Hippocampal formation (tissue), 2 donors: ENCODE results near the gene TERT.

ENCODE experiments used
- DNase-seq, 2 donors: peaks; one replicate each; lab custom pipeline; 2025; lab: John Stamatoyannopoulos, UW

The TERT gene

DNA sequence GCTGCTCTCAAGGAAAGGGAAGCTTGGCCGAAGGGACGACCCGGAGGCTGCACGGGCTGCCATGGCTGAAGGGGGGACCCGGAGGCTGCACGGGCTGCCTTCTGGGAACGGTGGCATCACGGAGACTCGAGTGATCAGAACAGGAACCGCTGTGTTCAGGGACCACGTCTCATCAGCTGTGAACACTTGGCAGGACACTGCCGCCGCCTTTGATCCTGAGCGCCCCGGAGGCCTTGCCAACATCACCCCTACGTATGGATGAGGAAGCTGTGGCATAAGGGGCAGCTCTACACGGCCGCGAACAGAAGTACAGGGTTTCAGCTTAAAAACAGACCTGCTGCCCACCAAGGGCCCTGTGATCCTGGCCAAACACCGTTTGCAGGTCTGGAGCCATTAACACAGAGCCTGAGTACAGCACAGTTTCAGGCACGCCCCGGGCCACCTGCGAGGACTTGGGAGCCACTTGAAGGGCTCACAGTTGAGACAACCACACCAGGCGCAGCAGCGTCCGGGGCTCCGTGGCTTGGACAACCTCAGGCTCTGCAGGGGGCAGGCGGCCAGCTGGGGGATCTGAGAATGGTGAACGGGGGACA lies 23.9 kb upstream of the TERT start:
- no peak for DNase-seq

DNA sequence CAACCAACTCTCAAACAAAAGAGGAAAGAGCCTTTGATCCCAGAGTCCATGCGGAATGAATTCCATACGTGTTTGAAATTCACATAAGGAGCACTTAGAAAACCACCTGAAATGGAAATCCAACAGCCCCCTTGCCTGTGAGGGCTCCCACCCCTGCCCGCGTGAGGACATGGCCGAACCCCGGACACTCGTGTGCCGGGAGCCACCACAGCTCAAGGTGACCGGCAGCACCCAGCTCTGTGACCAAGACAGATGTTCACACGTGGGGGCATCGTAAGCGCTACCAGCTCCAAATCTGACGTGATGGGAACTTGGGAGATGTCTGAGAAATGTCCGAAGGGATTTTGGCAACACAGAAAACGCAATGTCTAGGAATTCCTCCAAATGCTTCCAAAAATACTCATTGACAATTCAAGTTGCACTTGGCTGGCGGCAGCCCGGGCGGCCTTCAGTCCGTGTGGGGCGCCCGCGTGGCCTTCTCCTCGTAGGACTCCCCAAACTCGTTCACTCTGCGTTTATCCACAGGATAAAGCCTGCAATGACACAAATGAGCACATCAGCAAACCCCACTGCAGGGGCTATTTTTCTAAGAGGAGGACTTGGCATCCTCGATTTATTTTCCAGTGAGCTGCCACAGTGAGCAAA lies 23.2 kb upstream of the TERT start:
- no peak for DNase-seq

DNA sequence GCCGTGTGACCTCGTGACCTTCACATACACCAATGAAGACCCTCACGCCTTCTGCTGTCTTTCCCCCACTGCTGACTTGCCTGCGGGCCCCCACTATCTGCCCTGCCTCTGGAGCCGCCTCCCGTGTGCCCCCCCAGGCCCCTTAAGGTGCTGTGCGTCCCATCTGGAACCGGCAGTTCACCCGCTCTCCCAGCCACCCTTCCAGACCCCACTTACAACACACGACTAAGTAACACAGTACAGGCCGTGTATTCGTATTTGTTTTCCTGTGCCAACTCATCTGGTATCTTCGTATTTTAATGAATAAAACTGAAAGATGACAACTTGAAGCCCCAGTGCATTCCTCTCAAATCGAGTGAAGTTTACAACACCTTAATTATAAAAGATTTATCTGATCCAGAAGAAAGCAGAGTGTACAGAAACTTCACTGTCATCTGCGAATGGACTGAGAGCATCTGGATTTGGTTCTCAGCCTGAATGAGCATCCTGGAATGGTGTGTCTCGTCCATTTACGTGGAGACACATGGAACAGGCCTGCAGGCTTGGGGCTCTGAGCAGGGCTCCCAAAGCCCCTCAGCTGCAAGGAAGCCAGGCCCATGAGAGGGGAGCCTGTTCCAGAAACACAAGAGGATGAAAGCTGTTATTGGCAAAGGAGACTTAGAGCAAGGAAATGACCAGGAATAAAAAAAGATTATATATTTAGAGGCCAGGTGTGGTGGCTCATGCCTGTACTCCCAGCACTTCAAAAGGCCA lies 21.9 kb upstream of the TERT start:
- DNase-seq, result no peak

DNA sequence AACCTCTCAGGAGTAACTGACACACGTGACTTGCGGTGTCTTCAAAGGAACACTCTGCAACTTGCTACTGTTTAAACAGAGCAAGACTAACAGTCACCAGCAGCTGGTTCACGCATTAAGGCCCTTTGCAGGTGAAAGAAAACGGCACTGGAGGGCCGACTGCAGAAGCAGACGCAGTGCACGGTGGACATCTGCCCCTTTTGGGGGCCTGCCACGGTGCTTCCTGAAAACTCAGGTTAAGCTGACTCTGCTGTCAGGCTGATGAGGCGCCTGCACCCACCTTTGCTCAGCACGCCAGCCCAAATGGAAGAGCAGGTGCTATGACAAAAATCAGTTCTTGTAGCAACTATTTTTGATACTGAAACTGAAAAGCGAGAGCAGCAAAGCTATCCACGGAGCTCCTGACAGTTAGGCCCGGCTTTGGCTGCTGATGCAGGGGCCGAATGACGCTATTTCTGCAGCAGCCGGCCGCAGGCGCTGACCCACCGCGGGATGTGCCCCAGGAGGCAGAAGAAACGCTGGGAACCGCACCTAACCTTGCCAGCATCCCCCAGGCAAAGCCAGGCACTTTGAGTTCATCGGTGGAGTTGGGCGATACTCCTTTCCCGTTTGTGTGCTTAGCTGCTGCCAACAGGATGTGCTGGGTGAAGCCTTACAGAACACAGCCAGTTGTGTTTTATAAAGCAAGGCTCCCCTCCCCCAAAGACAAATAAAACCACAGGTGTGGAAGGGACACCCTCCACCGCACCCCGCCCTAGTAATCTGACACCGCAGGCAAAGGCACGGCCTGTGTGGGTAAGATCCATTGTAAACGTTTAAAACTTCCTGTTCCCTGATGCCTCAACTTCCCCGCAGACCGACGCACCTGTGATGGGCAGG lies 21.1 kb upstream of the TERT start:
- no peak for DNase-seq

DNA sequence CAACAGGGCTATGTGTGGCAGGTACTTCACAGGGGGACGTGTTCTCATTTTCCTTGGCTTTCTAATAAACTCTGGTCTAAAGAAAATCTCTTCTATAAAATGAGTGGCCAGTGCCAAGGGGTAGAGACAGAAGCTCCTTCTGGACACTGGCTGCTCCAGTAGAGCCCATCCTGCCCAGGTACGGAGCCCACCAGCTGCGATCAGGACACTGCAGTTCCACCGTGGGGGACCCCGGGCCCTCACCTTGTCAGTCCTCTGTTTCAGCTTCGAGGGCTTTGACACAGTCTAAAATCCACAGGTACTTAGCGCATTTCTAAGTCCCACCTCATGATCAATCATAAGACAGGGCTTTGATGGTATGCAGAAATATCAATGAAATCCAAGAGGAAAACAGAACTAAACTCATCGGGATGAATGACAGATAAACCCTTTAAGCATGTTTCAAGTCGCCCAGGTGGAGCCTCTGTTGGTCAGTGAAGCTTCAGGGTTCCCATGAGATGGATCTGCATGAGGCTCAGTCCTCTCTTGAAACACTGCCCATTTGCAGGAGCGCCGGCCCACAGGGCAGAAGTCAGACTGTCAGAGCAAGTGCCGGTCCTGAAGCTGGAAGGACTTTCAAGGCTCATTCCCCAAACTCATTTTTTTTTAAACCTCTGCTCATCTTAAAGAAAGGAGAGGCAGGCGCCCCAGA lies 20.3 kb upstream of the TERT start:
- no peak for DNase-seq

DNA sequence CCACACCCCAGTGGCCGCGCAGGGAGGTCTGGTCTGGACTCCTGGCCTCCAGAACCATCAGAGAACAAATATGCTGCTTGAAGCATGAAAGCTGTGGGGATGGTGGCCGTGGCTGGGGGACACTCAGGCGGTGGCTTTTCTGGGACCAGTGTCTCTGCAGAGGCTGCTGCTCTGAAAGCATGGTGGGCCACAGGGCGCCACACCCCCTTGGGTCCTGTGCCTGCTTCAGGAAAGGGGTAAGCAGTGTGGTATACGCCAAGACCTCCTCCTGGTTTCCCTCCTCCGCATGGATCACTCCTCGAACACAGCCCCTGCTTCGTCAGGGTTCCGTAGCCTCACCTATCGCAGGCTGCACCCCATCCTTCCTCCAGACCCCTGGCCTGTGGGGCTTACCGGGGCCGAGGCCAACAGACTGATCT lies 19.7 kb upstream of the TERT start:
- no peak for DNase-seq

DNA sequence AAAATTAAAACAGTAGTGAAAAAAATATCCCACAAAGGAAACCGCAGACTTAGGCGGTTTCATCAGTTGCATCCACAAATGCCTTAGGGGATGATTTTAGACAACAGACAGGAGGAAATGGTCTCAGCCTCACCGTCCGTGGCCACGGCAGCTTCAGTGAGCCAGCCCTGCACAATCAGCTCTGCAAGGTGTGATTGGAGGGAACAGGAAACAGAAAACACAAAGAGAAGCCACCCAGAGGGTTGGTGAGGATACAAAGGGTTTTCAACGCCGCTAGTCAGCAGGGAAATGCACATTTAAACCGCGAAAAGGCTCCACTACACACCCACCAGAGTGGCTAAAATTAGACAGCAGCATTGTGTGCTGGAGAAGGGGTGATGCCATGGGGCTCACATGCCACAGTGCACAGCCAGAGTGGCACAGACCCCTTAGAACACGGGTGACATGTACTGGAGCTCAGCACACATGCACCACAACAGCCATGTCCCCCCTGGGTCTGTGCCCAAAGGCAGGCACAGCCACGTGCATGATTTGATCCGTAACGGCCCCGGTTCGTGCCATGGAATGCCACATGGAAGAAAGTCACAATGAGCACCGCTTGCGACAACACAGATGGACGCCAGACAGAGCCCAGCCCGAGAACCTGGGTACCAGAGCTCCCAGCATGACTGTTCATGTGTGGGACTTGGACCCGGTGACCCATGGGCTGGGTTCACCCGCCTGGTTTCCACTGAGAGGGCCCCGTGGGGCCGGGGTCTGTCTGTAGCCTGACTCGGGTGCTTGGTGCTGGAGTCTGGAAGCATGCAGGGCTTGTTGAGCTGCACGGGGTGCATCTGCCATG lies 18.3 kb upstream of the TERT start:
- DNase-seq, result no peak

DNA sequence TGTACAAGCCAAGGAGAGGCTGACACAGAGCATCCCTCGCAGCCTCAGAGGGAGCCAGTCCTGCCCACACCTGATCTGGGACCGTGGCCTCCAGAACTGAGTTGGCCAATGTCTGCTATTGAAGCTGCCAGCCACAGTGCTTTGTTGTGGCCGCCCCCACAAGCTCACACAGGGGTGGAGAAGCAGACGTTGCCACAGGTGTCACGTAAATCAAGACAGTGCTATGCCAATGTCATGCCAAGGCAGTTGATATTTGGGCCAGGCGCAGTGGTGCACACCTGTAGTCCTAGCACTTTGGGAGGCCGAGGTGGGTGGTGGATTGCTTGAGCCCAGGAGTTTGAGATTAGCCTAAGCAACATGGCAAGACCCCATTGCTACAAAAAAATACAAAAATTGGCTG lies 17.3 kb upstream of the TERT start:
- DNase-seq, result no peak

DNA sequence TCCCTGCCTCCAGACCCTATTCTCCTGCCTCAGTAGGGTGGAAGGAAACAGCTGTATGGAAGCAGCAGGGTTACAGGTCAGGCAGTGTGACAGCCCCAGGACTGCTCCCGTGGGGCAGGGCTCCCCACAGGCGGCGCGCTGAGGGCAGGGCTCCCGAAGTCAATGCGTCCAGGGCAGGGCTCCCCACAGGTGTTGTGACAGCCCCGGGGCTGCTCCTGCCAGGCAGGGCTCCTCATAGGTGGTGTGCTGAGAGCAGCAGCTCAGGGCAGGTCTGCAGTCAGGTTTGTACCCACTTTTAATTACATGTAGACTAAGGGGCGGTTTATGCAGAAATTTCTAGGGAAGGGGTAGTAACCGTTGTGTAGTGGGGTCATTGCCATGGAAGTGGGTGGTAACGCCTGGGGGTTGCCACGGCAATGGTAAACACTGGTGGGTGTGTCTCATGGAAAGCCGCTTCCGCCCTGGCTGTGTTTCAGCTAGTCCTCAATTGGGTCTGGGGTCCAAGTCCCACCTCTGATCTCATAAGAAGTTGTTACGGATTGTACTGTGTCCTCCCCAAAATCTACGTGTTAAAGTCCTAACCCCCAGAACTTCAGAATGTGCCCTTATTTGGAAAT lies 16.7 kb upstream of the TERT start:
- DNase-seq, result no peak

DNA sequence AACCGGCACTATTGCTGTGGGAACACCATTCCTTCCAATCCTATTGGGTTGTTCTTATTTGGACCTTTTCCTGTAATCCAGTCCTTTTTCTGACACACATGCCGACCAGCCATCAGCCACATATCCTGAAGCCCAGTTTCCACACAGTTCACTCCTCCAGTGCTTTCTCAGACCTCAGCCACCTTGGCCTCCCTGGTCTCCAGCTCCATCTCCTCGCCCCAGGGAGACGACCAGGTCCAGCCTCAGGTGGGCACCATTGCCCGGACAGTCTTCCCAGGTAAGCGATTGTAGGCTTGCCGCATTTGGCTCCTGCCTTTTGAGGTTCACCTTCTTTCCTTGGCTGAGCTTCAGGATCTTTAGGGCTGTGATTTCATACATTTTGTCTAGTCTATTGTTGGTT lies 15.2 kb upstream of the TERT start:
- no peak for DNase-seq

DNA sequence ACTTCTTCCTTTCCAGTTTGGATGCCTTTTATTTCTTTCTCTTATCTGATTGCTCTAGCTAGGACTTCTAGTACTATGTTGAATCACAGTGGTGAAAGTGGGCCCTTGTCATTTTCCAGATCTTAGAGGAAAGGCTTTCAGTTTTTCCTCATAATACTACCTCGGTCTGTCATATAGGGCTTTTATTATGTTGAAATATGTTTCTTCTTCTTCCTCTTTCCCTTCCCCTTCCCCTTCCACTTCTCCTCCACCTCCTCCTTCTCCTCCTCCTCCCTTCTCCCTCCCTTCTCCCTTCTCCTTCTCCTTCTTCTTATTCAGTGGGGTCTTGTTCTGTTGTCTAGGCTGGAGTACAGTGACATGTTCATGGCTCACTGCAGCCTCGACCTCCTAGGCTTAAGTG lies 9.2 kb upstream of the TERT start:
- no peak for DNase-seq

DNA sequence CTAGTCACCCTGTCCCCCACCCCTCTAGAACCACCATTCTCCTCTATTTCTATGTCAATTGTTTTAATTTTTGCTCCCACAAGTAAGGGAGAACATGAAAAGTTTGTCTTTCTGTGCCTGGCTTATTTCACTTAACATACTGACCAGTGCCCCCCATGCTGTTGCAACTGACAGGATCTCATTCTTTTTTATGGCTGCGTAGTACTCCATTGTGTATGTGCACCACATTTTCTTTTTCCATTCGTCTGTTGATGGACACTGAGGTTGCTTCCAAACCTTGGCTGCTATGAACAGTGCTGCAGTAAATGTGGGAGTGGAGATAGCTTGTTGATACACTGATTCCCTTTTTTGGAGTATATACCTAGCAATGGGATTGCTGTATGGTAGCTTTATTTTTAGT lies 7.4 kb upstream of the TERT start:
- DNase-seq, result no peak

DNA sequence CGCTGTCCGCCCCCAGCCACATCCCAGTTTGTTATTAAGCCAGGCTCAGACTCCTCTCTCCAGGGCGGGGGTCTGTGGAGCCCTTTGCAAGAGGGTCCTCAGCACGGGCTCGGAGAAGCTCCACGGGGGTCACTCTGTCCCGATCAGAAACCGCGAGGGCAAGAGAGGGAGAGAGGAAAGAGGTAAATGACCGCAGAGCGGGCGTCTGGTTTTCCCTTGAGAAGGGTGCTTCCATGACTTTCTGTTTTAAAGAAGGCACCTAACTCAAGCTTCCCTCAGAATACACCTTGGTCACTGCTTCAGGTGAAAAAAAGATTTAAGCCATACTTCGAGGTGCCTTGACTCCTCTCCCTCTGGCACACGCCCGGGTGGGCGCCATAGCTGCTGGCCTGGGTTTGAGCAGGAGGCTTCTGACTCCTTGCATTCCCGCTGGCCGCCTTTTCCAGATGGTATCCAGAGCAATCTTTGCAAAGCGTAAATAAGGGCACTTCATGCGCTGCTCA lies 5.8 kb upstream of the TERT start:
- DNase-seq, result no peak

DNA sequence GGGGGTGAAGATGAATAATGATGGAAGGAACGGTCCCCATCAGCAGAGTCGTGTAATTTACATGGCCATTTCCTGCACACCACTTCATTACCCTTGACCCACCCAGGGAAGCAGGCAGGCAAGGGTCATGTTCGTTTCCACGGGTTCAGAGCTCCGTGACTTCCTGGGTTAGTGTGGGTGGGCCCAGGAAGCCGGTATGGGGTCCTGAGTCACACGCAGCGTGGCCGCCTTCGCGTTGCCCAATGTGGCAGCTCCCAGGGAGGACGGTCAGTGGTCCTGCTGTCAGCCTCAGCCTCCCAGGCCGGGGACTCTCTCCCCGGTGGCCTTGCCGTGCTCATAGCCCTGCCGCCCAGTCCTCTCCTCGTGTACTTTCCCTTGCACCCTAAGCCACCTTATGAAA lies 5.1 kb upstream of the TERT start:
- DNase-seq, result no peak

DNA sequence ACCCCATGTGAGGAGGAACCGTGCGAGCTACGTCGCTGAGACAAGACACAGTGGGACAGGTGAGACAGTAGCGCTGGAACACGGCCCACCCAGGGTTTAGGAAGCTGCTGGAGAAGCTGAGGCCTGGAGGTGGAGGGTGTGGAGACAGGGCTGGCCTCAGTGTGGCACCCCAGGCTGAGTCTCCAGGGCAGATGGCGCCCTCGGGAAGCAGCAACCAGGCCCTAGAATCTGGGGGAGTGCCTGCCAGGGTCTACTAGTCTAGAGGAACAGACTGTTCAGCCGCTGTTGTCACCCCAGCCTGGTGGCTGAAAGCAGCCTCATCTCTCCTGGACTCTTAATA lies 4.6 kb upstream of the TERT start:
- DNase-seq, result no peak

DNA sequence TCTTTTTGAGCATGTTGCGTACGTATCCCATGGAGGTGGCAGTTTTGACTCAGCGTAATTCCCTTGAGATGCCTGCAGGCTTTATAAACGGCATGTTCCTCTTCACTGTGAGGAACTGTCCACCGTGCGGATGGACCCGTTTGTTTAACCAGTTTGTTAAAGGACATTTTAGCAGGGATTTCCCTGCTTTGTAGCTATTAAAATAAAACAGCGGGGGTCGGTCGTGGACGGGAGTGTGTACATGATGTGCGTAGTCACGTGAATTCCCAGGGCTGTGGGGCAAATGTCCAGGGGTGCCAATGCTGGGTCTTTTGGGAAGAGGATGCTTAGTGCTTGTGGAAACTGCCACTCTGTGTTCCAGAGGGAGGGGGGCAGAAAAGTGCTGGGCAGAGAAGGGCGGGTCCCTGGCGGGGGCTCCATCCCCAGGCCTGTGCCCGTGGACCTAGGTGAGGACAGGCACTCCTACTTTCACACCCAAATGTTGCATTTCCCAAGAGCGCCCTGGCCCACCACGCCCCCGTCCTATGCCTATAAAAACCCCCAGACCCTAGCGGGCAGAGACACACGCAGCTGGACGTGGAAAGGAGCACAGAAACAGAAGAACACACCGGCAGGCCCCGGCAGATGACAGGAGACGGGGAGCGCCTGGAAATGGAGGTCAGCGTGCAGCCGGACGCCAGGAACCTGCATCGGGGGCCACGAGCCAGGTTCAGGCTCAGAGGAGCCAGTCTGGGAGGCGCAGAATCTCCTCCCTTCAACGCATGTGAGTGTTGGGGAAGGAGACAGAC lies 4.0 kb upstream of the TERT start:
- no peak for DNase-seq

DNA sequence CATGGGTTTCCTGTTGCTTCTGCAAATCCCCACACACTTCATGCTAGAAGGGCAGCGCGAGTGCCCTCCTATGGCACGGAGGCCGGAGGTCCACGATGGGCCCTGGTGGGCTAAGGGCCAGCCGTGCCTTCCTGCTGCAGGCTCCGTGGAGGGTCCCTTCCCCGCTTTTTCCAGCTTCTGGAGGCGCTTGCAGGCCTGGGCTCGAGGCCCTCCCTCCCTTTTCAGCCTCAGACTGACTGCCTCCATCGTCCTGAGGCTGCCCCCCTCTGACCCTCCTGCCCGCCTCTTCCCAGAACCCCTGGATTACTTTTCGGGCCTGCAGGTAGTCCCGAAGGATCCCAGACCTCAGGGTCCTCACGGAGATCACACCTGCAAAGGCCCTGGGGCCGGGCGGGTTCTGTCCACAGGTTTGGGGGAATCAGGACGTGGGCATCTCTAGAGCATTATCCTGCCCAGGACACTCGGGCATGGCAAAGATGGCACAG lies 3.2 kb upstream of the TERT start:
- no peak for DNase-seq

DNA sequence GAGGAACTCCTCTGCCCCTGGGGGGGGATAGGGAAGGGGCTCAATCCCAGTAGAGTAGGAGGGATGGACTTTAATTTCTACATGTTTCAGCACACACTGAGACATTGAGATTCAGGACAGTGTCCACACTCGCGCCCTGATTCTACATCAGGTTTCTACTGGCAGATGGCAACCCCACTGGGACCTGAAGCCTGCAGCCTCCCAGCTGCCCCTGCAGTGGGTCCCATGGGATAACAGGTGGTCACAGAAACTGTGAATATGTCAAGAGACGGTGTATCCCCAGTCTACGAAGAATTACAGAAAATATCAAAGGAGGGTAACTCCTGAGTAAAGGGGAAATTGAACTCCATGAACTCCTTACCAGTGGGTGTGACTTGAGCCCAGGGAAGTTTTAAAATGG lies 2.4 kb upstream of the TERT start:
- no peak for DNase-seq

DNA sequence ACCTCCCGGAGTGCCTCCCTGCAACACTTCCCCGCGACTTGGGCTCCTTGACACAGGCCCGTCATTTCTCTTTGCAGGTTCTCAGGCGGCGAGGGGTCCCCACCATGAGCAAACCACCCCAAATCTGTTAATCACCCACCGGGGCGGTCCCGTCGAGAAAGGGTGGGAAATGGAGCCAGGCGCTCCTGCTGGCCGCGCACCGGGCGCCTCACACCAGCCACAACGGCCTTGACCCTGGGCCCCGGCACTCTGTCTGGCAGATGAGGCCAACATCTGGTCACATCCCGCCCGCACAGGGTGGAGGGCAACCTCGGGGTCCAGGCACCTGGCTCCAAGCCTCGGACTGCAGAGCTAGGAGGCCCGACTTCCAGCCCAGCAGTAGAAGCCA lies 776 bp upstream of the TERT start:
- DNase-seq, result no peak
